GM12878 (cell line): ENCODE measurements around the gene ISG15.

Source experiments
- BHLHE40 ChIP-seq, 2 experiments: fragments of 450-650 bp in 1 of 2; IDR thresholded peaks; 2 replicates each; pipeline ENCODE4 v1.6.1; 2011 to 2017; ENCODE audit warnings: low read depth in 2 of 2, borderline replicate concordance in 1 of 2, improper control_type of control experiment in 1 of 2, low read length in 1 of 2, mild to moderate bottlenecking in 1 of 2
- KAT2A ChIP-seq: conservative IDR thresholded peaks from 2 replicates; pipeline ENCODE4 v1.6.1; 2011; ENCODE audit warnings: low read depth, low read length; ENCODE audit not compliant: control insufficient read depth
- MXI1 ChIP-seq: fragments of 150-350 bp; IDR thresholded peaks from 2 replicates; pipeline ENCODE4 v1.6.1; 2011; ENCODE audit warnings: low read depth, mild to moderate bottlenecking, inconsistent platforms, low read length, improper control_type of control experiment
- MYC ChIP-seq: IDR thresholded peaks from 2 replicates; pipeline ENCODE4 v1.6.1; 2011; ENCODE audit warnings: mild to moderate bottlenecking, low read length, moderate library complexity, inconsistent platforms; ENCODE audit not compliant: insufficient read depth, insufficient replicate concordance, insufficient read length, severe bottlenecking
- NBN ChIP-seq: fragments of 450-650 bp; IDR thresholded peaks from 2 replicates; pipeline ENCODE4 v1.6.1; 2016
- POLR2A ChIP-seq: IDR thresholded peaks from 2 replicates; pipeline ENCODE4 v1.6.1; 2011; ENCODE audit warnings: low read depth, mild to moderate bottlenecking, low read length
- POLR2AphosphoS5 ChIP-seq: IDR thresholded peaks from 2 replicates; pipeline ENCODE4 v1.6.1; 2011; ENCODE audit warnings: mild to moderate bottlenecking, low read length, inconsistent platforms
- RAD21 ChIP-seq: IDR thresholded peaks from 2 replicates; pipeline ENCODE4 v1.6.1; 2011; ENCODE audit warnings: mild to moderate bottlenecking, low read depth, low read length, moderate library complexity; ENCODE audit not compliant: insufficient read depth
- SP1 ChIP-seq: IDR thresholded peaks from one replicate; pipeline ENCODE4 v1.6.1; 2011; ENCODE audit warnings: low read depth, low read length
- TF ChIP-seq, protein P1 (sequence below), 3 experiments: IDR thresholded peaks in 2 of 3; conservative IDR thresholded peaks in 1 of 3; 2 replicates each; pipeline ENCODE4 v1.5.1; 2011; ENCODE audit warnings: low read depth in 3 of 3, low read length in 3 of 3, mild to moderate bottlenecking in 3 of 3, control low read depth in 2 of 3, moderate library complexity in 2 of 3, inconsistent platforms in 1 of 3, mixed read lengths in 1 of 3; ENCODE audit not compliant: control insufficient read depth in 2 of 3, insufficient read depth in 1 of 3; ENCODE audit errors: extremely low read depth in 1 of 3
- TF ChIP-seq, protein P2 (sequence below): fragments of 150-350 bp; IDR thresholded peaks from 2 replicates; pipeline ENCODE4 v1.6.1; 2016; ENCODE audit warnings: low read depth, low read length

DNA sequence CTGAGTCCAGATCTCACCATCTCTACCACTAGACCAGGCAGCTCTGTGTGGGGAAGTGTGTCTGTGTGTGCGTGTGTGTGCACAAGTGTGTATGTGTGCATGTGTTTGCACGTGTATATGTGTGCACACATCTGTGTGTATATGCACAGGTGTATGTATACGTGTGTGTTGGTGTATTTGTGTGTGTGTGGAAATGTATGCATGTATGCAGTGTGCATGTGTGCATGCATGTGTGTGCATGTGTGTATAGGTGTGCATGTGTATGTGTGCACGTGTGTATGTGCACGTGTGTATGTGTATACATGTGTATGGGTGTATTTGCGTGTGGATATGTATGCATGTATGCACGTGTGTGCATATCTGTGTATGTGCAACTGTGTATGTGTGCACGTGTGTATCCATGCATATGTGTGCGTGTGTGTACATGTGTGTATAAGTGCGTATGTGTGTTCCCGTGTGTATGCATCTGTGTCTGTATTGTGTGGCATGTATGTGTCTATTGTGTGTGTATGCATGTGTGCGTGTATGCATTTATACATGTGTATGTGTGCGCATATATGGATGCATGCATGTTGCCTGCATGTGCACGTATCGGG, 43.9 kb upstream of the ISG15 start:
- TF ChIP-seq POLR2A (no peak), POLR2AphosphoS5 (no peak), KAT2A (no peak), SP1 (no peak), NBN (no peak), BHLHE40 (IDR thresholded peaks at IDR 0.05; ENCODE audit: borderline replicate concordance in 1 of 2, low read depth in 2 of 2, low read length in 1 of 2) (no peak), MYC (no peak), MXI1 (no peak), RAD21 (no peak)
- TF ChIP-seq, protein P1, sequence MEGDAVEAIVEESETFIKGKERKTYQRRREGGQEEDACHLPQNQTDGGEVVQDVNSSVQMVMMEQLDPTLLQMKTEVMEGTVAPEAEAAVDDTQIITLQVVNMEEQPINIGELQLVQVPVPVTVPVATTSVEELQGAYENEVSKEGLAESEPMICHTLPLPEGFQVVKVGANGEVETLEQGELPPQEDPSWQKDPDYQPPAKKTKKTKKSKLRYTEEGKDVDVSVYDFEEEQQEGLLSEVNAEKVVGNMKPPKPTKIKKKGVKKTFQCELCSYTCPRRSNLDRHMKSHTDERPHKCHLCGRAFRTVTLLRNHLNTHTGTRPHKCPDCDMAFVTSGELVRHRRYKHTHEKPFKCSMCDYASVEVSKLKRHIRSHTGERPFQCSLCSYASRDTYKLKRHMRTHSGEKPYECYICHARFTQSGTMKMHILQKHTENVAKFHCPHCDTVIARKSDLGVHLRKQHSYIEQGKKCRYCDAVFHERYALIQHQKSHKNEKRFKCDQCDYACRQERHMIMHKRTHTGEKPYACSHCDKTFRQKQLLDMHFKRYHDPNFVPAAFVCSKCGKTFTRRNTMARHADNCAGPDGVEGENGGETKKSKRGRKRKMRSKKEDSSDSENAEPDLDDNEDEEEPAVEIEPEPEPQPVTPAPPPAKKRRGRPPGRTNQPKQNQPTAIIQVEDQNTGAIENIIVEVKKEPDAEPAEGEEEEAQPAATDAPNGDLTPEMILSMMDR (IDR thresholded peaks at IDR 0.05 in 2 of 3, conservative IDR thresholded peaks at IDR 0.05 in 1 of 3; ENCODE audit: control insufficient read depth in 2 of 3, extremely low read depth in 1 of 3, insufficient read depth in 1 of 3, low read depth in 3 of 3, low read length in 3 of 3), result no peak
- TF ChIP-seq, protein P2, sequence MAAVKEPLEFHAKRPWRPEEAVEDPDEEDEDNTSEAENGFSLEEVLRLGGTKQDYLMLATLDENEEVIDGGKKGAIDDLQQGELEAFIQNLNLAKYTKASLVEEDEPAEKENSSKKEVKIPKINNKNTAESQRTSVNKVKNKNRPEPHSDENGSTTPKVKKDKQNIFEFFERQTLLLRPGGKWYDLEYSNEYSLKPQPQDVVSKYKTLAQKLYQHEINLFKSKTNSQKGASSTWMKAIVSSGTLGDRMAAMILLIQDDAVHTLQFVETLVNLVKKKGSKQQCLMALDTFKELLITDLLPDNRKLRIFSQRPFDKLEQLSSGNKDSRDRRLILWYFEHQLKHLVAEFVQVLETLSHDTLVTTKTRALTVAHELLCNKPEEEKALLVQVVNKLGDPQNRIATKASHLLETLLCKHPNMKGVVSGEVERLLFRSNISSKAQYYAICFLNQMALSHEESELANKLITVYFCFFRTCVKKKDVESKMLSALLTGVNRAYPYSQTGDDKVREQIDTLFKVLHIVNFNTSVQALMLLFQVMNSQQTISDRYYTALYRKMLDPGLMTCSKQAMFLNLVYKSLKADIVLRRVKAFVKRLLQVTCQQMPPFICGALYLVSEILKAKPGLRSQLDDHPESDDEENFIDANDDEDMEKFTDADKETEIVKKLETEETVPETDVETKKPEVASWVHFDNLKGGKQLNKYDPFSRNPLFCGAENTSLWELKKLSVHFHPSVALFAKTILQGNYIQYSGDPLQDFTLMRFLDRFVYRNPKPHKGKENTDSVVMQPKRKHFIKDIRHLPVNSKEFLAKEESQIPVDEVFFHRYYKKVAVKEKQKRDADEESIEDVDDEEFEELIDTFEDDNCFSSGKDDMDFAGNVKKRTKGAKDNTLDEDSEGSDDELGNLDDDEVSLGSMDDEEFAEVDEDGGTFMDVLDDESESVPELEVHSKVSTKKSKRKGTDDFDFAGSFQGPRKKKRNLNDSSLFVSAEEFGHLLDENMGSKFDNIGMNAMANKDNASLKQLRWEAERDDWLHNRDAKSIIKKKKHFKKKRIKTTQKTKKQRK, result no peak
